Thyroid gland (tissue), 4 donors: ENCODE data around the gene RBM48. TPM values are rescaled to one million over a fixed set of nuclear protein-coding genes. Genes with fewer than 3 reads are reported as not detected.
A peak's percentile ranks its signal among the peaks of the same experiment; 100 is the strongest.
"Not testable (repeated sequence)": the region's sequence is repeated elsewhere in the genome, so short reads cannot be mapped to it uniquely, and the experiment has no call there.

Experiments used
- DNase-seq, 2 donors: peaks; one replicate each; pipeline ENCODE4 v3.0.0-alpha.2; 2019
- H3K27ac ChIP-seq, 3 donors: fragments of 200-600 bp; sonication (generic); 1 replicate in 2 of 3; 2 replicates in 1 of 3; pipeline ENCODE4 v1.5.1; 2016 to 2019; ENCODE audit warnings: mild to moderate bottlenecking in 1 of 3, moderate library complexity in 1 of 3
- H3K27me3 ChIP-seq: fragments of 200-600 bp; sonication (generic); one replicate; pipeline ENCODE4 v1.5.1; 2019
- H3K36me3 ChIP-seq, 2 donors: fragments of 200-600 bp; sonication (generic); one replicate each; pipeline ENCODE4 v1.5.1; 2016 to 2019
- H3K4me1 ChIP-seq, 2 donors: fragments of 200-600 bp; sonication (generic); one replicate each; pipeline ENCODE4 v1.5.1; 2017 to 2019
- H3K4me3 ChIP-seq, 3 donors: fragments of 200-600 bp; sonication (generic); replicated peaks in 1 of 3; 1 replicate in 2 of 3; 2 replicates in 1 of 3; pipeline ENCODE4 v1.5.1; 2016; ENCODE audit warnings: mild to moderate bottlenecking in 1 of 3
- H3K9me3 ChIP-seq: fragments of 200-600 bp; sonication (generic); one replicate; pipeline ENCODE4 v1.5.1; 2017
- CTCF ChIP-seq, 6 experiments: fragments of 200-600 bp in 3 of 6; fragments of 450-650 bp in 3 of 6; sonication (generic) in 3 of 6; IDR thresholded peaks; one replicate each; pipeline ENCODE4 v1.5.1; 2016 to 2019; ENCODE audit warnings: antibody characterized with exemption in 6 of 6, mild to moderate bottlenecking in 2 of 6, inconsistent platforms in 1 of 6, moderate library complexity in 1 of 6
- POLR2A ChIP-seq, 2 donors: fragments of 450-650 bp; IDR thresholded peaks; one replicate each; pipeline ENCODE4 v1.6.1; 2017; ENCODE audit warnings: antibody characterized with exemption in 2 of 2, mild to moderate bottlenecking in 2 of 2, moderate library complexity in 1 of 2
- WGBS, 2 donors: methylation state at CpG; one replicate each; pipeline ENCODE4 v1.1.5; 2017; 5-methylcytosine and 5-hydroxymethylcytosine counted together
- intact Hi-C: fragments of 100-400 bp; cut with DNase I; formaldehyde crosslinking; loops from one replicate; pipeline ENCODE4 v1.15.1; 2023
- total RNA-seq, 4 donors: library from RNA; depleted of rRNA; stranded (reverse); fragments of >200 nt; gene quantifications; one replicate each; pipeline ENCODE4 v1.2.3, GENCODE V29; 2016

The RBM48 gene
- total RNA-seq: 10 to 100 TPM; 12.7 to 23.8 (median 14.8) TPM

GRCh38 chr7:92528188-92528957 is at the start of gene RBM48, which contains the start of gene PEX1:
TSS of gene RBM48 (plus strand) at chr7:92528795. CDS start at chr7:92528814, 19 bp downstream.
TSS of gene PEX1 (minus strand) at chr7:92528520. CDS start at chr7:92528435, 85 bp downstream.
- Histone ChIP-seq H3K9me3 (no peaks in the 10 kb centered on the region), H3K4me1 (peaks cover 8 to 13% of the 10 kb centered on the region in 2 donors), H3K36me3 (peaks cover 19 to 20% of the 10 kb centered on the region in 2 donors), H3K4me3 (peak within 1 kb of the TSS; percentile 80 to 97 (median 91)), H3K27ac (peak within 1 kb of the TSS; percentile 40 to 87 (median 86)), H3K27me3 (no peaks in the 10 kb centered on the region)
- DNase-seq: peak; percentile 97
- TF ChIP-seq CTCF (IDR thresholded peaks at IDR 0.05): peak in 3 of 6 experiments; percentile 21 to 61 (median 31)
- TF ChIP-seq POLR2A (IDR thresholded peaks at IDR 0.05): peak in 1 of 2 donors; percentile 68
- WGBS, 2 donors: 1% methylated on average over 37 to 40 of the region's 79 CpGs
- intact Hi-C loops: no loop called here

GRCh38 chr7:92479146-92479545 is 49.4 kb upstream of the RBM48 start:
- H3K4me3 ChIP-seq, H3K9me3 ChIP-seq, H3K4me1 ChIP-seq, DNase-seq, H3K36me3 ChIP-seq, intact Hi-C loops, H3K27ac ChIP-seq, H3K27me3 ChIP-seq: not testable (repeated sequence)
- 95 to 96% methylated on average over 4 of the region's 4 CpGs for WGBS, 2 donors

- WGBS, 2 donors: 76 to 80% methylated on average over 6 of the region's 6 CpGs
- DNase-seq, intact Hi-C loops, H3K9me3 ChIP-seq, H3K27ac ChIP-seq, H3K27me3 ChIP-seq, H3K4me3 ChIP-seq, H3K4me1 ChIP-seq: not testable (repeated sequence)
- H3K36me3 ChIP-seq: peaks cover 13 to 16% of the 10 kb centered on the region in 2 donors
These were observed 45.0 kb upstream of the RBM48 start for GRCh38 chr7:92483624-92484023.

GRCh38 chr7:92484226-92484625 is 44.4 kb upstream of the RBM48 start:
- peaks cover 18 to 19% of the 10 kb centered on the region in 2 donors for H3K36me3 ChIP-seq
- H3K9me3 ChIP-seq, DNase-seq, H3K4me3 ChIP-seq, intact Hi-C loops, H3K27ac ChIP-seq, H3K27me3 ChIP-seq, H3K4me1 ChIP-seq: not testable (repeated sequence)
- WGBS, 2 donors: 90 to 94% methylated on average over 6 of the region's 6 CpGs

GRCh38 chr7:92485267-92485892 is 43.2 kb upstream of the RBM48 start:
- no peak overlapping the region for H3K4me3 ChIP-seq
- H3K4me1 ChIP-seq: no peaks in the 10 kb centered on the region
- intact Hi-C loops: no loop called here
- H3K36me3 ChIP-seq: peaks cover 20 to 30% of the 10 kb centered on the region in 2 donors
- no peak for DNase-seq
- TF ChIP-seq CTCF (IDR thresholded peaks at IDR 0.05) (no peak), POLR2A (IDR thresholded peaks at IDR 0.05) (no peak)
- no peak overlapping the region for H3K27ac ChIP-seq
- 95 to 98% methylated on average over 2 of the region's 2 CpGs for WGBS, 2 donors
- no peaks in the 10 kb centered on the region for H3K9me3 ChIP-seq
- H3K27me3 ChIP-seq: no peaks in the 10 kb centered on the region

GRCh38 chr7:92485974-92486373 is 42.6 kb upstream of the RBM48 start:
- 88 to 94% methylated on average over 2 of the region's 2 CpGs for WGBS, 2 donors
- Histone ChIP-seq H3K9me3 (no peaks in the 10 kb centered on the region), H3K27ac (no peak overlapping the region), H3K36me3 (peaks cover 23 to 32% of the 10 kb centered on the region in 2 donors), H3K4me3 (no peak overlapping the region), H3K27me3 (no peaks in the 10 kb centered on the region), H3K4me1 (no peaks in the 10 kb centered on the region)
- intact Hi-C loops: no loop called here
- DNase-seq: no peak
- no peak for TF ChIP-seq CTCF (IDR thresholded peaks at IDR 0.05)
